GM18909 (cell line): ENCODE results near the gene NHLRC2.

Experiments used
- ATAC-seq: cut with Tn5 transposase; IDR thresholded peaks from one replicate; pipeline ENCODE4 v1.9.1; 2021; ENCODE audit warnings: mild to moderate bottlenecking; ENCODE audit not compliant: unreplicated experiment, poor library complexity

The NHLRC2 gene

DNA sequence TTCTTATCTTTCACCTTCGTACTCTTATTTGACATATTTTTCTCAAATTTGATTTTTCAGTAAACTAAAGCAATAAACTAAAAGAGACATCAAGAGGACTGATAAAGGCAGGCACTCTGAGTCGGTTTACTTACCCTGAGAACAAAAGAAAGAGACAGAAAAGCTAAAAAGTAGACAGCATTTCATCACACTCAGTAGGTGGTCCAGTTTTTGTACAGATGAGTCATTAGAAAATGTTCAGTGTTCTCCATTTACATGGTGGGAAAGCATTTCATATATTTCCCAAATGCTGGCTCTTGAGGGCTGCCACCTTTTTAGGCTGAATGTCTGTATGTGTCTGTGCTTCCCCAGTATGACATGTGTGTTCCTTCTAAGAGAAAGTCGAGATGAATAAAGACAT is 52.7 kb downstream of the NHLRC2 start:
- ATAC-seq, result no peak

DNA sequence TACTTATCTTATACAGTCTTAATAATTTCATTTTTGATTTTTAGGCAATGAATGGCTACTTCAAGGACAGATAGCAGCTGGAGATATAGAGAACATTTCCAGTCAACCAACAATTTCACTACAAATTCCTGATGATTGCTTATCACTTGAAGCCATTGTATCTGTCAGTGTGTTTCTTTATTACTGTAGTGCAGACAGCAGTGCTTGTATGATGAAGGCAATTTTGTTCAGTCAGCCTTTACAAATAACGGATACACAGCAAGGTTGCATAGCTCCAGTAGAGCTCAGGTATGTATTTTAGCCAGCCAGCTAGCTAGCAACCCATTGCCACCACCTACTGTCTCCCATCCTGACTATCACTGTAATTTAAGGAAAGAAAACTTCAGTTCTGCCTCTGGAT is 53.8 kb downstream of the NHLRC2 start:
- ATAC-seq, result no peak

- no peak for ATAC-seq
Measured at GRCh38 chr10:113911113-113911512, 56.7 kb downstream of the NHLRC2 start.

DNA sequence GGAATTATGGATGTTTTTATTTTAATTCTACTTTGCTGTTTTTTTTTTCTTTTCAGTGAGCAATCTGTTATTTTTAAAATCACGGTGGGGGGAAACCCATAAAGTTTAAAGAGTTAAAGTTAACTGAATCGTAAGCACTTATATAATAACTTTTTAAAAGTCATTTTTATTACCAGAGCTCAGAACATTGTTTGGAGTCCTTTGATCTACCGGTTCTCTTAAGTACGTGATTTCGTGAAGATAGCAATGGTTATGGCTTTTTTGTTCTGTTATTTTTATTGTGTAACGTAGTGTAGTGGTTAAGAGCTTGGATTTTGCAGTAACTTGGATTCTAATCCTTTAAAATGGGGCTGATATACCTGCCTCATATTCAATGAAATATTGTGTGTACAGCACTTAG is 57.4 kb downstream of the NHLRC2 start:
- no peak for ATAC-seq

DNA sequence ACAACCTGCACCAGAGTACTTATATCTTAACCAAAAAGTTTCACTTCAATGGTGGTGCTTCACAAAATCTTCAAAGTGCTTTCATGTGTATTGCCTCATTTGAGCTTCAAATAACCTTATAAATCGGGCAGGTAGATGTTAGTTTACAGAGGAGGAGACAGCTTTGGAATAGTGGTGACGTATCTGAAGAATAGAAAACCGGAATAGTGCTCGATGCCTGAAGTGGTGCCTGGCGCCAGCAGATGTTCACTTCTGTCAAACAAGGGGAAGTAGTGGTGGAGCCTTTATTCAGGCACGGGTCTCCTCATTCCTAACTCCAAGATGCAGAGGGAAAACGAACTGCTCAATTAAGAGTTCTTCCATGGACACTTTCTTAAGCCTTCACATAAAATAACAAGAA is 58.1 kb downstream of the NHLRC2 start:
- no peak for ATAC-seq

- ATAC-seq, result no peak
Measured at GRCh38 chr10:113914956-113915355, 60.5 kb downstream of the NHLRC2 start.

DNA sequence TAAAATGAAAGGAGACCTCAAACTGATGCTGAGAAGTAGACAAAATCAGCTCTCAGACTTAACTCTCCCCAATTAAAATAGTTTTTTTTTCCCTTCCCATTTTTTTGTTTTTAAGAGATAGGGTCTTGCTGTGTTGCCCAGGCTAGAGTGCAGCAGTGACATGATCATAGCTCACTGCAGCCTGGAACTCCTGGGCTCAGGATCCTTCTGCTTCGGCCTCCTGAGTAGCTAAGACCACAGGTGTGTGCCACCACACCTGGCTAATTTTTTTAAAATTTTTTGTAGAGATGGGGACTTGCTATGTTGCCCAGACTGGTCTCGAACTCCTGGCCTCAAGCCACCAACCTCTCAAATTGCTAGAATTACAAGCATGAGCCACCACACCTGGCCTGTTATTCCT is 61.1 kb downstream of the NHLRC2 start:
- no peak for ATAC-seq

DNA sequence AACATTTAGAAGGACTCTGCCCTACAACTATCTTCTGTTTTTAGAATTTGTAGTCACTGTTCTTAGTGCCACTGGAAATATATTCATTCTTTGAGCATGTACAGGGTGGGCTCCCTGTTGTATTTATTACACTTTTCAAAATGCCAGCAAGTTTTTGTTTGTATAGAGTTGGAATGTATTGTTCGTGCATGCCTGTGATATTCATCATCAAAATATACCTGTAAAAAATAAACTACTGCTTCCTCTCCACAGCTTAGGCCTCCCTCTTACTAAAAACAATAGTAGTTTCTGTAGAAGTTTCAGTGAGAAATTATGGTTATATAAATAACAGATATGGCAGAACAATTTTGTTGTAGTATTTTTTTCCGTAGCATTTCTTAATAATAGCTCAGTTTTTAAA is 61.6 kb downstream of the NHLRC2 start:
- ATAC-seq, result no peak

DNA sequence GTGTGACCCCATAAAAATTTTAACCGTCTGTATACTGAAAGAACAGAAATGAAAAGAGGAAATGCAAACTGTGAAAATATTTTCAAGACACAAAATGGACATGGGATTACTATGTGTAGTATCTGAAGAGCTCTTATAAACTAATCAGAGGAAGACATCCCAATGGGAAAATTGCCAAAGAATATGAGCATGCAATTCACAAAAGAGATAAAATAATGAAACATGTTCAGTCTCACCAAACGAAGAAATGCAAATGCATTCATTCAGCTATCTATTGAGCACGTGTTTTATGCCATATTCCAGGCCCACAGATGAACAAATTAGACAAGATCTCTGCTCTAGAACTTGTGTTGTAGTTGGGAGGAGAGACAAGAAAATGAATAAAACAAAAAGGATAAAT is 63.2 kb downstream of the NHLRC2 start:
- no peak for ATAC-seq

DNA sequence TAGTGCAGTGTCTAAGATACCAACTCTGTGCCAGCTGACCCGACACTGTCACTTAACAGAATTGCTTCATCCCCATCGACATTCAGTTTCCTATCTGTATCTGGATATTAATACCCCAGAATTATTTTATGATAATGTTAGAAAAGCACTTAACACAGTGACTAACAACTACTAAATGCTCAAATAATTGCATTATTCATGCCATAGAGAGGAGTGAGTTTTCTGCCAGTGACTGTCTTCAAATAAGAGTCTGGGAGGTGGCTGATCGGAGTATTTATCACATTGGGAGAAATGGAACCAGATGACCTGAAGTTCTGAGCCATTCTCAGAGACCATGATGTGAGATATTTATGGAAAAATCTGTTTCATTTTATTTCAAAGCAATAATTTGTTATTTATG is 65.7 kb downstream of the NHLRC2 start:
- no peak for ATAC-seq

DNA sequence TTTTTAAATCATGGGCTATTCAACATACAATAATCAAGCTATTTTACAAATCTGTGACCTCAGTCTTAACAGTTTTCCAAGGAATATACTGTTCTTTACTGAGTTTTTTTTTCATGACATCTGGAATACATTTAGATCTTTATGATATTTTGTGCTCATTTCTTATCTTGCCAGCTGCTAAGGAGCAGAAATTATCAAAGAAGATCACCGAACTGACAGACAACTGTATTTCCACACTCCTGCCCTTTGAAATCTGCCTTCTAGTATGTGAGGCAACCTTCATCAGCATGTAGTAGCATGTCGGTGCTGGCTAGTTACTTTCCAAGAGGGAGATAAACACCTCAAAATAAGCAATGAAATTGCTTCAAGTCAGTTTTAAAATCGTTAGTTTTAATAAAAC is 66.4 kb downstream of the NHLRC2 start:
- no peak for ATAC-seq

DNA sequence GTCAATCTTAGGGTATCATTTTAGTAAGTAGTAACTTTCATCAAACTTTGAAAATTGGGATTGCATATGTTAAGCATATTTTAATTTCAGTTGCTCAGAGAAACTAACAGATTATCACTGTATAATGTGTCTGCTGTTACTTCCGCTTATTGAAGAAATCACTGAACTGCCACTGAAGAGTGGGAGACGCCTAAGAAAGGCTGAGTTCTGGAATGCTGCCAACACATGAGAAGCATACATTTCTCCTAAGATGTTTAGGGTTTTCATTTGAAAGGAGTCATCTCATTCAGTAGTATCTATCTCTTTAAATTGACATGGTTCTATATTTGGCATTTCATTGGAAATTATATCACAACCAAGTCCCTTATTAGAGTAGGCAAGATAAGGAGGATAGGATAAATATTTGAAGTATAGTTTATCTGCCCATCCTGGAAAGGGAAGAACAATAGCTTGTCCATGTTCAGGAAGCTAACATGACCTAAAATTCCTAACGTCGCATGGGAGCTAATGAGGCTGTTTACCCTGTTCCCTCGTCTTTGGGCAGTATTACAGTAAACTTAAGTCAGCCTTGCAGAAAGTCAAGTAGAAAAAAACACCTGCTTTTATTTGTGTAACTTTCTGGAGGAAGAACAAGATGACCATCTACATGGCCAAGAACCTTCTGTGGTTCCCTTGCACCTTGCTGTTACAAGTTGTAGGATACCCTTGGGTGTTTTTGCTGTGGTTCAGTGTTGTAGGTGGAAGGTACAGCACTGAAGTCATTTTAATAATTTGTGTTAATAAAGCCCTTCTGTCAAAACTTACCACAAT is 67.3 kb downstream of the NHLRC2 start:
- no peak for ATAC-seq

DNA sequence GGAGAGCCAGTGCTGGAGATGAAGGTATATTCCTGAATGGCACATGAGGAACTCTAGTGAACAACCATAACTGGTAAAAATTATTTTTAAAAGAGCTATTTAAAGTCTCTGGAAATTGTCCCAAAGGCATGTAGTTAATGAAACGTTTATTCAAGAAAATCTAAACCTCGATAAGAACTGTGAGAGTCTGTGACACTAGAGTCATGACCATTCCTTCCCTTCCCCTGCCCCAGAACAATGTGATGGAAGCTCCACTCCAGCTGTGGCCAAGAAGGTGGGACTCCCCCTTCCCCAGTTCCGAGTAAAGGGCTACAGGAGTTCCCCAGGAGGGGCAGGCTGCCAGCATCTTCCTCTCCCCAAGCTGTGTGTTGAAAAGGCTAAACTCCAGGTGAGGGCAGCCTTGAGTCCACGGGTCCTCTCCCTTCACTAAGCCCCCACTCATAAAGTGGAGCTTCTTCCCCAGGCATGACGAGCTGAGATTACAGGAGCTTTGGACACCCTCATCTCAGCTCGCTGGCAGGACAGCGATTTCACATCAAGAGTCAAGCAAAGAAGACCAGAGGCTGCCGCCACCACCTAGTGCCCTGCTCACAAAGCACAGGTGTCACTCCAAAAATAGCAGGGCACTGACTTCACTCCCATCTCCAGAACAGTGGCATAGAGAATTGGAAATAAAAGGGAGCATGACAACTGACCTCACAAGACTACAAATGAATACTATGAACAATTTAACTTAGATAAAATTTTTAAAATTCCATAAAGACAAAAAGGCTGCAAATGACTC is 68.5 kb downstream of the NHLRC2 start:
- no peak for ATAC-seq

GRCh38 chr10:113924186-113924585 is 69.7 kb downstream of the NHLRC2 start:
- no peak for ATAC-seq

GRCh38 chr10:113924664-113925063 is 70.2 kb downstream of the NHLRC2 start:
- ATAC-seq, result no peak

DNA sequence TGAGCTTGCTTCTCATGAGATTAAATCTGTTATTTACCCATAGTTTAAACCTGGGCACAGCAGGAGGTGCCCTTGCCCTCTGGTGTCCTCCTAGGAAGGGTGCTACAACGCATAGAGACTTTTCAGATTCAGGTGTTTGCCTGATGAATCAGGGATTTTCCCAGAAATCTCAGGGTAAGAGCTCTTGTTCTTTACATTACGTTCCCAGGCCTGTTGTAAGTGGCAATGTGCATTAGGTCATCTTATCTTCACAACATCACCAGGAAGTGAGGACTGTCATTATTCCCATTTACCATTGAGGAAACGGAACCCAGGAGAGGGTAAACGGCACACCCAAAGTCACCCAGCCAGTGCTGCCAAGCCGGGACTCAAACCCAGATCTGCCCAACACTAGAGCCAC is 73.0 kb downstream of the NHLRC2 start:
- no peak for ATAC-seq

- ATAC-seq, result no peak
Measured at GRCh38 chr10:113928830-113929229, 74.4 kb downstream of the NHLRC2 start.

GRCh38 chr10:113929522-113929921 is 75.1 kb downstream of the NHLRC2 start:
- ATAC-seq, result no peak

- no peak for ATAC-seq
Measured at GRCh38 chr10:113930482-113931057, 76.1 kb downstream of the NHLRC2 start.

DNA sequence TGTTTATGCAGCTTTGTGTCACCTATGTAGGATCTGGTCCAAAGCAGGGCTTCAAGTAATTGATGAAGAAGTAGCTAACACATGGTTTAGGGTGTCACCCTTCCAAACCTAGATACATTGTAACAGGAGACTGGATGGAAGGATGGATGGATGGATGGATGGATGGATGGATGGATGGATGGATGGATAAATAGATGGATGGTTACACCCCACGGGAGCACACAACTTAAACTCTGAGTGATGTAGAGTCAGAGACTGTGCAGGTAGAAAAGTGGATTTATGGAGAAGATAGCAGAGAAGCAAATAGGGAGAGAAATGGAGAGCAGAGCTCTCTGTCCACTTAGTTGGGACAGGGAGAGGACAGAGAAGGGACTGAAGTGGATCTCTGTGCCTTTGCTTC is 78.4 kb downstream of the NHLRC2 start:
- no peak for ATAC-seq

- ATAC-seq, result no peak
Measured at GRCh38 chr10:113933894-113934532, 79.6 kb downstream of the NHLRC2 start.
